HCT116 (cell line): Measurements from ENCODE around the gene PPM1M. TPM values are rescaled to one million over a fixed set of nuclear protein-coding genes. Genes with fewer than 3 reads are reported as not detected.

Experiments
- ATAC-seq: fragments of 200-7000 bp; cut with Tn5 transposase; 2 replicates; pipeline ENCODE4 v1.9.1; 2020; ENCODE audit warnings: mild to moderate bottlenecking, moderate library complexity
- BruUV-seq: library from RNA; stranded (reverse); fragments of 400-500 nt; replicated peaks from 2 replicates; lab custom pipeline; 2021; lab: Mats Ljungman, UMichigan
- CTCF ChIA-PET: fragments of 300-600 bp; sonication (Branson Sonifier 250); formaldehyde crosslinking; loops from one replicate; lab custom pipeline; 2021; ENCODE audit warnings: antibody characterized with exemption; lab: Charles Lee
- POLR2A ChIA-PET: fragments of 300-600, 350-600 bp; sonication (Branson Sonifier 250); formaldehyde crosslinking; loops from one replicate; lab custom pipeline; 2021; ENCODE audit warnings: antibody characterized with exemption; lab: Charles Lee
- RAD21 ChIA-PET, 2 experiments: fragments of 300-600 bp; sonication (Branson Sonifier 250); formaldehyde crosslinking; loops; one replicate each; lab custom pipeline; 2023; ENCODE audit warnings: low total read pairs in 2 of 2; ENCODE audit not compliant: uncharacterized antibody in 2 of 2, unreplicated experiment in 2 of 2, low non-redundant PET in 1 of 2; lab: Charles Lee
- DNase-seq: peaks from one replicate; pipeline ENCODE4 v3.0.0-alpha.2; 2010; ENCODE audit warnings: low read depth, low spot score
- H2AFZ ChIP-seq: fragments of 200-600 bp; shearing (Covaris generic), sonication (generic); 2 replicates; pipeline ENCODE4 v1.6.1; 2017; ENCODE audit warnings: low read depth, mixed run types, mixed read lengths, antibody characterized with exemption, low read length; ENCODE audit not compliant: poor library complexity, severe bottlenecking
- H3K27ac ChIP-seq: 2 replicates; pipeline ENCODE4 v1.5.1; 2012; ENCODE audit warnings: low read depth, low read length
- H3K27me3 ChIP-seq: fragments of 200-600 bp; sonication (generic); 2 replicates; pipeline ENCODE4 v1.6.1; 2016; ENCODE audit warnings: mixed run types, low read length, mixed read lengths; ENCODE audit not compliant: insufficient read depth
- H3K36me3 ChIP-seq, 2 experiments: fragments of 200-500 bp in 1 of 2; fragments of 200-600 bp in 1 of 2; sonication (Bioruptor generic) in 1 of 2; sonication (generic) in 1 of 2; 2 replicates each; pipeline versions ENCODE4 v1.5.1 to v1.6.1; 2014 to 2016; ENCODE audit warnings: low read length in 2 of 2, inconsistent platforms in 1 of 2, mixed read lengths in 1 of 2, mixed run types in 1 of 2; ENCODE audit not compliant: insufficient read depth in 2 of 2, control insufficient read depth in 1 of 2
- H3K4me1 ChIP-seq, 2 experiments: fragments of 200-600 bp in 1 of 2; sonication (generic) in 1 of 2; 2 replicates each; pipeline versions ENCODE4 v1.5.1 to v1.6.1; 2012 to 2017; ENCODE audit warnings: low read length in 2 of 2, inconsistent platforms in 1 of 2, mild to moderate bottlenecking in 1 of 2, mixed read lengths in 1 of 2, mixed run types in 1 of 2, moderate library complexity in 1 of 2; ENCODE audit not compliant: insufficient read depth in 2 of 2, control insufficient read depth in 1 of 2
- H3K4me2 ChIP-seq: fragments of 200-600 bp; sonication (generic); 2 replicates; pipeline ENCODE4 v1.6.1; 2017; ENCODE audit warnings: mixed run types, low read length, mixed read lengths
- H3K4me3 ChIP-seq, 2 experiments: fragments of 200-600 bp in 1 of 2; sonication (generic) in 1 of 2; replicated peaks in 1 of 2; 2 replicates each; pipeline ENCODE4 v1.5.1; 2011 to 2016; ENCODE audit warnings: low read length in 2 of 2, control low read depth in 1 of 2, low read depth in 1 of 2, mild to moderate bottlenecking in 1 of 2, mixed read lengths in 1 of 2, mixed run types in 1 of 2
- H3K79me2 ChIP-seq: fragments of 200-600 bp; sonication (generic); 2 replicates; pipeline ENCODE4 v1.6.1; 2017; ENCODE audit warnings: mild to moderate bottlenecking, mixed run types, low read length, moderate library complexity, mixed read lengths; ENCODE audit not compliant: insufficient read depth
- H3K9ac ChIP-seq: fragments of 200-600 bp; sonication (generic); 2 replicates; pipeline ENCODE4 v1.6.1; 2016; ENCODE audit warnings: low read length, mixed read lengths
- H3K9me2 ChIP-seq: fragments of 200-600 bp; sonication (generic), shearing (Covaris generic); 2 replicates; pipeline ENCODE4 v1.6.1; 2017; ENCODE audit warnings: mixed run types, mild to moderate bottlenecking, moderate library complexity; ENCODE audit not compliant: insufficient read depth
- H3K9me3 ChIP-seq, 2 experiments: fragments of 200-500 bp in 1 of 2; fragments of 200-600 bp in 1 of 2; sonication (Bioruptor generic) in 1 of 2; sonication (generic) in 1 of 2; 2 replicates each; pipeline ENCODE4 v1.6.1; 2014 to 2017; ENCODE audit warnings: low read length in 2 of 2, mixed read lengths in 2 of 2, inconsistent platforms in 1 of 2, low read depth in 1 of 2, mild to moderate bottlenecking in 1 of 2, mixed run types in 1 of 2, moderate library complexity in 1 of 2; ENCODE audit not compliant: control insufficient read depth in 1 of 2, insufficient read depth in 1 of 2
- H4K20me1 ChIP-seq: fragments of 200-600 bp; sonication (generic), shearing (Covaris generic); 2 replicates; pipeline ENCODE4 v1.6.1; 2017; ENCODE audit warnings: mixed run types, mild to moderate bottlenecking, moderate library complexity; ENCODE audit not compliant: insufficient read depth
- CBX3 ChIP-seq: IDR thresholded peaks from 2 replicates; pipeline ENCODE4 v1.6.1; 2012; ENCODE audit warnings: low read depth
- ELF1 ChIP-seq: IDR thresholded peaks from 2 replicates; pipeline ENCODE4 v1.6.1; 2012; ENCODE audit warnings: low read depth, borderline replicate concordance
- EZH2 ChIP-seq: fragments of 200-600 bp; sonication (generic); IDR thresholded peaks from 2 replicates; pipeline ENCODE4 v1.6.1; 2017; ENCODE audit warnings: antibody characterized with exemption, mixed run types
- FOSL1 ChIP-seq: IDR thresholded peaks from 2 replicates; pipeline ENCODE4 v1.6.1; 2012; ENCODE audit warnings: low read depth
- JUND ChIP-seq: IDR thresholded peaks from 2 replicates; pipeline ENCODE4 v1.6.1; 2012
- MAX ChIP-seq: IDR thresholded peaks from 2 replicates; pipeline ENCODE4 v1.6.1; 2012
- POLR2A ChIP-seq: IDR thresholded peaks from 2 replicates; pipeline ENCODE4 v1.7.0; 2011; ENCODE audit warnings: borderline replicate concordance; ENCODE audit not compliant: insufficient read depth, insufficient read length; ENCODE audit errors: extremely low read depth
- POLR2AphosphoS5 ChIP-seq: IDR thresholded peaks from 2 replicates; pipeline ENCODE4 v1.6.1; 2011; ENCODE audit warnings: mild to moderate bottlenecking, low read depth, low read length, moderate library complexity
- RAD21 ChIP-seq: IDR thresholded peaks from 2 replicates; pipeline ENCODE4 v1.6.1; 2012; ENCODE audit warnings: low read depth, mild to moderate bottlenecking
- SIN3A ChIP-seq: IDR thresholded peaks from 2 replicates; pipeline ENCODE4 v1.6.1; 2012; ENCODE audit warnings: low read depth
- SP1 ChIP-seq: IDR thresholded peaks from 2 replicates; pipeline ENCODE4 v1.6.1; 2012; ENCODE audit warnings: low read depth
- SRF ChIP-seq: IDR thresholded peaks from 2 replicates; pipeline ENCODE4 v1.6.1; 2012; ENCODE audit warnings: low read depth
- TCF7L2 ChIP-seq: IDR thresholded peaks from 2 replicates; pipeline ENCODE4 v1.7.0; 2011; ENCODE audit warnings: borderline replicate concordance, inconsistent platforms; ENCODE audit not compliant: insufficient read depth, insufficient read length; ENCODE audit errors: extremely low read depth
- YY1 ChIP-seq: IDR thresholded peaks from 2 replicates; pipeline ENCODE4 v1.6.1; 2011; ENCODE audit warnings: low read length, low read depth, moderate library complexity, mild to moderate bottlenecking; ENCODE audit not compliant: insufficient replicate concordance; ENCODE audit errors: extremely low read depth
- ZFX ChIP-seq: fragments of 450-650 bp; IDR thresholded peaks from 2 replicates; pipeline ENCODE4 v1.6.1; 2017
- ZNF274 ChIP-seq: fragments of 200-500 bp; sonication (Bioruptor generic); IDR thresholded peaks from 2 replicates; pipeline ENCODE4 v1.6.1; 2014; ENCODE audit warnings: mild to moderate bottlenecking, low read depth, low read length, inconsistent platforms
- intact Hi-C: fragments of 100-400 bp; cut with micrococcal nuclease; formaldehyde crosslinking; loops from 2 replicates; pipeline ENCODE4 v1.10.0; 2022
- total RNA-seq: library from RNA; stranded (reverse); gene quantifications from one replicate; pipeline ENCODE4 v1.2.1, GENCODE V29; 2021; ENCODE audit not compliant: unreplicated experiment

The PPM1M gene
- total RNA-seq, 1 experiment from 2014 or later, result 16.6 TPM

- H3K9me2 ChIP-seq, result no peaks in the 10 kb centered on the region
- peaks cover 49 to 60% of the 10 kb centered on the region in 2 experiments for H3K4me1 ChIP-seq
- intact Hi-C loops, result no loop called here
- H4K20me1 ChIP-seq, result no peaks in the 10 kb centered on the region
- TF ChIP-seq TCF7L2 (no peak), POLR2AphosphoS5 (peak; percentile 91)
- DNase-seq, result peak; percentile 67
- H3K79me2 ChIP-seq, result peaks cover 29% of the 10 kb centered on the region
- H3K9me3 ChIP-seq, result peaks cover 0 to 4% of the 10 kb centered on the region in 2 experiments; a peak in 1 of 4 replicates
- H3K27me3 ChIP-seq, result no peaks in the 10 kb centered on the region
- BruUV-seq, result no TSS peak
- H2AFZ ChIP-seq, result no peak overlapping the region
- peak overlapping the region; percentile 84 for H3K4me2 ChIP-seq
- H3K4me3 ChIP-seq, result peak overlapping the region; percentile 87 to 93
- H3K36me3 ChIP-seq, result no peaks in the 10 kb centered on the region
- peak overlapping the region; percentile 98 for H3K27ac ChIP-seq
- ChIA-PET RAD21 (no interaction called here), CTCF (interaction anchor here (0.9 to 1.8 kb wide), 8 partner anchors 8 to 267 kb away, joined by 3 to 8 read pairs (median 4); partner anchors contain the start of genes ABHD14B and WDR82), POLR2A (interaction anchor here (0.6 to 3.9 kb wide), 10 partner anchors 9 to 148 kb away, joined by 3 to 18 read pairs (median 4); partner anchors contain the start of genes GLYCTK, POC1A and WDR82)
- peak; percentile 26 for ATAC-seq
- H3K9ac ChIP-seq, result peak overlapping the region; percentile 87
Observed at GRCh38 chr3:52240059-52240885, 5.3 kb upstream of the PPM1M start.

GRCh38 chr3:52240886-52241370 lies 4.6 kb upstream of the PPM1M start:
- peaks cover 25% of the 10 kb centered on the region for H3K79me2 ChIP-seq
- H3K9ac ChIP-seq, result peak overlapping the region; percentile 87; the same call in 1 of the 2 replicates
- H3K9me2 ChIP-seq, result no peaks in the 10 kb centered on the region
- no peaks in the 10 kb centered on the region for H3K36me3 ChIP-seq
- no peak overlapping the region for H2AFZ ChIP-seq
- ATAC-seq (no peak), DNase-seq (no peak)
- intact Hi-C loops, result no loop called here
- CTCF ChIA-PET, result interaction anchor here (0.9 to 1.8 kb wide), 8 partner anchors 9 to 268 kb away, joined by 3 to 8 read pairs (median 4); partner anchors contain the start of genes ABHD14B and WDR82
- peaks cover 0 to 4% of the 10 kb centered on the region in 2 experiments; a peak in 1 of 4 replicates for H3K9me3 ChIP-seq
- H3K4me1 ChIP-seq, result peaks cover 49 to 66% of the 10 kb centered on the region in 2 experiments
- BruUV-seq, result no TSS peak
- H4K20me1 ChIP-seq, result no peaks in the 10 kb centered on the region
- POLR2A ChIA-PET, result interaction anchor here (1.0 to 3.9 kb wide), 8 partner anchors 8 to 148 kb away, joined by 3 to 18 read pairs (median 4); partner anchors contain the start of genes POC1A and WDR82
- peak overlapping the region; percentile 98 for H3K27ac ChIP-seq
- H3K4me3 ChIP-seq, result no peak overlapping the region; a peak in 1 of 4 replicates
- H3K27me3 ChIP-seq, result no peaks in the 10 kb centered on the region
- peak overlapping the region; percentile 84 for H3K4me2 ChIP-seq
- TF ChIP-seq SRF (no peak), MAX (no peak), SP1 (no peak), RAD21 (no peak), YY1 (no peak), CBX3 (no peak), ZFX (no peak), JUND (no peak), SIN3A (no peak), ZNF274 (no peak), POLR2A (no peak), EZH2 (no peak), TCF7L2 (no peak), POLR2AphosphoS5 (no peak), FOSL1 (no peak), ELF1 (no peak)
- RAD21 ChIA-PET, result no interaction called here
